Psoas muscle (tissue), 8 donors: Measurements from ENCODE around the gene HOXA6. TPM values are rescaled to one million over a fixed set of nuclear protein-coding genes. Genes with fewer than 3 reads are reported as not detected.
A peak's percentile ranks its signal among the peaks of the same experiment; 100 is the strongest.

Experiments
- ATAC-seq, 4 donors: fragments of 200-7000 bp; cut with Tn5 transposase; one replicate each; pipeline ENCODE4 v1.9.1; 2020; ENCODE audit warnings: moderate library complexity in 3 of 4, mild to moderate bottlenecking in 2 of 4
- DNase-seq, 2 donors: peaks; one replicate each; pipeline ENCODE4 v3.0.0-alpha.2; 2020
- H3K27ac ChIP-seq: fragments of 200-600 bp; one replicate; pipeline ENCODE4 v1.8.0; 2022
- H3K27me3 ChIP-seq, 3 donors: fragments of 200-600 bp in 1 of 3; one replicate each; pipeline versions ENCODE4 v1.6.1 to v1.8.0; 2013 to 2022; ENCODE audit warnings: low read length in 2 of 3, mild to moderate bottlenecking in 2 of 3, moderate library complexity in 1 of 3; ENCODE audit not compliant: insufficient read depth in 3 of 3
- H3K36me3 ChIP-seq, 2 donors: fragments of 200-600 bp in 1 of 2; one replicate each; pipeline versions ENCODE4 v1.6.1 to v1.8.0; 2013 to 2022; ENCODE audit warnings: low read depth in 1 of 2, mild to moderate bottlenecking in 1 of 2, moderate library complexity in 1 of 2; ENCODE audit not compliant: insufficient read depth in 1 of 2
- H3K4me1 ChIP-seq: fragments of 200-600 bp; one replicate; pipeline ENCODE4 v1.8.0; 2022
- H3K4me3 ChIP-seq: fragments of 200-600 bp; one replicate; pipeline ENCODE4 v1.8.0; 2022; ENCODE audit warnings: mild to moderate bottlenecking
- H3K9me3 ChIP-seq: fragments of 200-600 bp; one replicate; pipeline ENCODE4 v1.8.0; 2022
- CTCF ChIP-seq: fragments of 200-600 bp; IDR thresholded peaks from one replicate; pipeline ENCODE4 v1.8.0; 2022; ENCODE audit warnings: antibody characterized with exemption
- WGBS, 3 donors: extraction: QIAGEN DNeasy Blood & Tissue Kit; methylation state at CpG; one replicate each; pipeline versions ENCODE4 v1.1.6 to v1.1.7; 2013; 5-methylcytosine and 5-hydroxymethylcytosine counted together
- intact Hi-C, 2 donors: fragments of 100-400 bp; cut with DNase I; formaldehyde crosslinking; loops; one replicate each; pipeline versions ENCODE4 v1.11.0 to v1.14.2; 2022
- polyA plus RNA-seq, 3 donors: library from polyadenylated mRNA; stranded (reverse); fragments of 200-250 nt; gene quantifications; one replicate each; pipeline ENCODE4 v1.2.3, GENCODE V29; 2013
- total RNA-seq, 4 donors: library from RNA; stranded (reverse); fragmentation: NEBNext Ultra II Directional in 2 of 4; extraction: Animal tissue kit (Norgen Biotek cat#: 25700) in 2 of 4; gene quantifications; one replicate each; pipeline versions ENCODE4 v1.2.1 to v1.2.4, GENCODE V29; 2021 to 2023
- donor health status: healthy with polysubstance abuse.
- donor health status: DM: no; HTN: no; CAD: no; lungs with moderate emphysema.
- donor health status: Bipolar disorder and iron deficiency.
- donor health status: healthy.
- donor health status: DM: yes; HTN: yes; CAD: no.
- donor health status: DM: no; HTN: no; CAD: no.
- donor health status: DM: no; HTN: no; CAD: no.
- donor health status: DM: yes; HTN: yes; CAD: no.

HOXA6 gene
- total and polyA plus RNA-seq, 7 donors: 0.64 to 3.7 (median 2.9) TPM

- ATAC-seq: peak in 3 of 4 donors; percentile 12 to 25 (median 15)
Observed at GRCh38 chr7:27165996-27166530, 18.5 kb upstream of the HOXA6 start.

GRCh38 chr7:27165089-27165995 is 17.8 kb upstream of the HOXA6 start, which contains the start of gene HOXA9:
Gene HOXA9 (minus strand): TSS chr7:27165537. CDS start chr7:27165457, 80 bp downstream.
- Histone ChIP-seq H3K4me3 (peak within 1 kb of the TSS; percentile 79), H3K36me3 (no peaks in the 10 kb centered on the region), H3K4me1 (peaks cover 28% of the 10 kb centered on the region), H3K27me3 (no peaks in the 10 kb centered on the region), H3K27ac (peak within 1 kb of the TSS; percentile 92), H3K9me3 (no peaks in the 10 kb centered on the region)
- intact Hi-C loops: loop anchor here (2.0 to 10.0 kb wide), 4 partner anchors 961 to 1601 kb away; partner anchors contain the start of genes CBX3 (in 1 of the 2) and HNRNPA2B1 (in 1 of the 2)
- 1% methylated on average over 62 to 82 of the region's 82 CpGs for WGBS, 3 donors
- peak; percentile 5 for TF ChIP-seq CTCF
- DNase-seq: peak; percentile 78 to 95
- peak; percentile 25 to 71 (median 66) for ATAC-seq

More at GRCh38 chr7:27165996-27166530, 18.5 kb upstream of the HOXA6 start:
- H3K4me1 ChIP-seq: peaks cover 27% of the 10 kb centered on the region
- no peaks in the 10 kb centered on the region for H3K36me3 ChIP-seq
- peak in 1 of 2 donors; percentile 75 for DNase-seq
- peak overlapping the region; percentile 79 for H3K4me3 ChIP-seq
- 5 to 8% (median 5%) methylated on average over 46 of the region's 46 CpGs for WGBS, 3 donors
- H3K27me3 ChIP-seq: no peaks in the 10 kb centered on the region
- no peaks in the 10 kb centered on the region for H3K9me3 ChIP-seq
- peak overlapping the region; percentile 92 for H3K27ac ChIP-seq
- TF ChIP-seq CTCF: no peak
- intact Hi-C loops: loop anchor here (2.0 to 10.0 kb wide), 4 partner anchors 961 to 1601 kb away; partner anchors contain the start of genes CBX3 (in 1 of the 2) and HNRNPA2B1 (in 1 of the 2)

GRCh38 chr7:27164367-27165088 is 17.0 kb upstream of the HOXA6 start:
- DNase-seq (peak; percentile 22 to 82), ATAC-seq (peak in 3 of 4 donors; percentile 17 to 27 (median 26))
- H3K27ac ChIP-seq: peak overlapping the region; percentile 92
- peaks cover 28% of the 10 kb centered on the region for H3K4me1 ChIP-seq
- WGBS, 3 donors: 2 to 7% (median 2%) methylated on average over 46 to 47 of the region's 47 CpGs
- peak overlapping the region; percentile 79 for H3K4me3 ChIP-seq
- TF ChIP-seq CTCF: peak; percentile 32
- intact Hi-C loops: loop anchor here (2.0 to 10.0 kb wide), 6 partner anchors 767 to 1600 kb away; partner anchors contain the start of genes CBX3 (in 1 of the 2) and HNRNPA2B1 (in 1 of the 2)
- H3K9me3 ChIP-seq: no peaks in the 10 kb centered on the region
- no peaks in the 10 kb centered on the region for H3K36me3 ChIP-seq
- no peaks in the 10 kb centered on the region for H3K27me3 ChIP-seq

GRCh38 chr7:27164045-27164366 is 16.4 kb upstream of the HOXA6 start:
- DNase-seq (no peak), ATAC-seq (no peak)
- peak overlapping the region; percentile 79 for H3K4me3 ChIP-seq
- WGBS, 3 donors: 21 to 40% (median 22%) methylated on average over 12 of the region's 12 CpGs
- H3K9me3 ChIP-seq: no peaks in the 10 kb centered on the region
- TF ChIP-seq CTCF: no peak
- intact Hi-C loops: loop anchor here (2.0 to 10.0 kb wide), 5 partner anchors 767 to 1599 kb away; partner anchors contain the start of genes CBX3 (in 1 of the 2) and HNRNPA2B1 (in 1 of the 2)
- H3K27me3 ChIP-seq: no peaks in the 10 kb centered on the region
- H3K4me1 ChIP-seq: peaks cover 28% of the 10 kb centered on the region
- H3K36me3 ChIP-seq: no peaks in the 10 kb centered on the region
- H3K27ac ChIP-seq: peak overlapping the region; percentile 92
